ENCODE measurements around the gene GGA2. TPM values are rescaled to one million over a fixed set of nuclear protein-coding genes. Genes with fewer than 3 reads are reported as not detected.
"Not testable (repeated sequence)": the region's sequence is repeated elsewhere in the genome, so short reads cannot be mapped to it uniquely, and the experiment has no call there.

The GGA2 gene
- total RNA-seq, 1 donor from 2014 or later, result 12.4 TPM

DNA sequence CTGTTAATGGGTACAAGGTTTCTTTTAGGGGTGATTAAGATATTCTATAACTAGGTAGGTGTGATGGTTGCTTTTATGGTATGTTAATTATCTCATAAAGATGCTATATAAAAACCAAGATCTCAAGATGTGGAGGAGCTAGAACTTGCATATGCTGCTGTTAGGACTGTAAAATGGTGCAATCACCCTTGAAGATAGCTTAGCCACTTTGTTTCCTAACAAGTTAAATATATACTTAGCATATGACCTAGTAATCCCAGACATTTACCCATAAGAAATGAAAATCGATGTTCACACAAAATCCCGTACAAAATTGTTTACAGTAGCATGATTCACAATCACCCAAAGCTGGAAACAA is 25.1 kb downstream of the GGA2 start:
- Histone ChIP-seq H3K27me3 (ENCODE audit: control insufficient read depth, insufficient read depth, low read length) (no peaks in the 10 kb centered on the region), H3K4me3 (ENCODE audit: low read depth, low read length) (no peak overlapping the region), H3K36me3 (ENCODE audit: control insufficient read depth, insufficient read depth, low read length) (peaks cover 33% of the 10 kb centered on the region)
- TF ChIP-seq, protein P1, sequence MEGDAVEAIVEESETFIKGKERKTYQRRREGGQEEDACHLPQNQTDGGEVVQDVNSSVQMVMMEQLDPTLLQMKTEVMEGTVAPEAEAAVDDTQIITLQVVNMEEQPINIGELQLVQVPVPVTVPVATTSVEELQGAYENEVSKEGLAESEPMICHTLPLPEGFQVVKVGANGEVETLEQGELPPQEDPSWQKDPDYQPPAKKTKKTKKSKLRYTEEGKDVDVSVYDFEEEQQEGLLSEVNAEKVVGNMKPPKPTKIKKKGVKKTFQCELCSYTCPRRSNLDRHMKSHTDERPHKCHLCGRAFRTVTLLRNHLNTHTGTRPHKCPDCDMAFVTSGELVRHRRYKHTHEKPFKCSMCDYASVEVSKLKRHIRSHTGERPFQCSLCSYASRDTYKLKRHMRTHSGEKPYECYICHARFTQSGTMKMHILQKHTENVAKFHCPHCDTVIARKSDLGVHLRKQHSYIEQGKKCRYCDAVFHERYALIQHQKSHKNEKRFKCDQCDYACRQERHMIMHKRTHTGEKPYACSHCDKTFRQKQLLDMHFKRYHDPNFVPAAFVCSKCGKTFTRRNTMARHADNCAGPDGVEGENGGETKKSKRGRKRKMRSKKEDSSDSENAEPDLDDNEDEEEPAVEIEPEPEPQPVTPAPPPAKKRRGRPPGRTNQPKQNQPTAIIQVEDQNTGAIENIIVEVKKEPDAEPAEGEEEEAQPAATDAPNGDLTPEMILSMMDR (IDR thresholded peaks at IDR 0.05; ENCODE audit: insufficient read depth, low read length, severe bottlenecking), result no peak
- no peak for FAIRE-seq
- DNase-seq (ENCODE audit: low read depth), result no peak

DNA sequence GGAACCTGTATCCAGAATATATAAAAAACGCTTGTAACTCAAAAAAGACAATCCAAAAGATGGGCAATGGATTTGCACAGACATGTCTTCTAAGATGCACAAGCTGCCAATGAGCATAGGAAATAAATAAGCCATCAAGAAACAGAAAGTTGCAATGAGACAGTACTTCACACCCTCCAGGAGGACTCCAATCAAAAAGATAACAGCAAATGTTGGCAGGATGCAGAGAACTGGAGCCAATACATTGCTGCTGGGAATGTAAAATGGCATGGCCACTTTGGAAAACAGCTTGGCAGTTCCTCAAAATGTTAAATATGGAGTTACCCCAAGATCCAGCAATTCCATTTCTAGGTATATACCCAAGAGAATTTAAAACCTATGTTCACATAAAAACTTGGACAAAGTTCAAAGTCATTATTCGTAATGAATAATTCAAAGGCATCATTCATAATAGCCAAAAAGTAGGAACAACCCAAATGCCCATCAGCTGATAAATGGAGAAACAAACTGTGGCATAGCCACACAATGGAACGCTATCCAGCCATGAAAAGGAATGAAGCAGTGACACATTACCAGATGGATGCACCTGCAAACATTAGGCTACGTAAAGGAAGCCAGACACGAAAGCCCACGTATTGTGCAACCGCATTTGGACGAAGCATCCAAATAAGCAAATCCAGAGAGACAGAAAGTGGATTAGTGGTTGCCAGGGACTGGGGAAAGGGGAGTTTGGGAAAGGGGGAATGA is 25.6 kb downstream of the GGA2 start:
- DNase-seq (ENCODE audit: low read depth) (no peak), FAIRE-seq (no peak)
- Histone ChIP-seq H3K4me3 (ENCODE audit: low read depth, low read length) (no peak overlapping the region), H3K36me3 (ENCODE audit: control insufficient read depth, insufficient read depth, low read length) (peaks cover 37% of the 10 kb centered on the region), H3K27me3 (ENCODE audit: control insufficient read depth, insufficient read depth, low read length) (no peaks in the 10 kb centered on the region)
- TF ChIP-seq, protein P1 (IDR thresholded peaks at IDR 0.05; ENCODE audit: insufficient read depth, low read length, severe bottlenecking), result no peak

DNA sequence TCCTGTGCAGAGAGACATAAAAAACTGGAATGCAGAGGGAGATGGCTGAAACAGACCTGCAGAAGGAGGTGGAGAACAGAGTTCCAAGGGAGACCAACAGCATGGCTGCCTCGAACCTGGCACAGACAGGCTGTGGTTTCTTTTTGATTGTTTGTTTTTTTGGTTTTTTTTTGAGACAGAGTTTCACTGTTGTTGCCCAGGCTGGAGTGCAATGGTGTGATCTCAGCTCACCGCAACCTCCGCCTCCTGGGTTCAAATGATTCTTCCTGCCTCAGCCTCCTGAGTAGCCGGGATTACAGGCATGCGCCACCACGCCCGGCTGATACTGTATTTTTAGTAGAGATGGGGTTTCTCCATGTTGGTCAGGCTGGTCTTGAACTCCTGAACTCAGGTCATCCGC is 26.8 kb downstream of the GGA2 start:
- H3K27me3 ChIP-seq (ENCODE audit: control insufficient read depth, insufficient read depth, low read length); FAIRE-seq; H3K4me3 ChIP-seq (ENCODE audit: low read depth, low read length); DNase-seq (ENCODE audit: low read depth): not testable (repeated sequence)
- H3K36me3 ChIP-seq (ENCODE audit: control insufficient read depth, insufficient read depth, low read length), result peaks cover 45% of the 10 kb centered on the region

DNA sequence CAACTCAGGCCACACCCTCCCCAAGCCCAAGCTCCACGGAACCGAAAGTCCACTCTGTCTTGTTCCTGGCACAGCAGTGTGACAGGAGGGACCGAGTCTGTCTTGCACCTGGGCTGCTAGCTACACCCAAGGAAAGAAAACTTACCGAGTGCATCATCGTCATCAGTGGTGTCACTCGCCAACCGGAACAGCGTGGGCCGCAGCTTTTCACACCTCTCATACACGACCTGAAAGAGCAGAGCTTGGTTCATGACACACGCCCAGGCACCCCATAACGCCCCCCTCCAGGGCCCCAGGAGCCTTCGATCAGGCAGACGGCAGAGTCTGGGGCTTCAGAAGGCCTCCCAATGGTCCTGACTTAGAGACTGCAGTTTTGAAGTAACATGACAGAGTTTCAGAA is 27.5 kb downstream of the GGA2 start:
- no peak for DNase-seq (ENCODE audit: low read depth)
- H3K27me3 ChIP-seq (ENCODE audit: control insufficient read depth, insufficient read depth, low read length), result no peaks in the 10 kb centered on the region
- H3K36me3 ChIP-seq (ENCODE audit: control insufficient read depth, insufficient read depth, low read length), result peaks cover 44% of the 10 kb centered on the region
- FAIRE-seq, result no peak
- no peak overlapping the region for H3K4me3 ChIP-seq (ENCODE audit: low read depth, low read length)
- TF ChIP-seq, protein P1 (IDR thresholded peaks at IDR 0.05; ENCODE audit: insufficient read depth, low read length, severe bottlenecking), result no peak

DNA sequence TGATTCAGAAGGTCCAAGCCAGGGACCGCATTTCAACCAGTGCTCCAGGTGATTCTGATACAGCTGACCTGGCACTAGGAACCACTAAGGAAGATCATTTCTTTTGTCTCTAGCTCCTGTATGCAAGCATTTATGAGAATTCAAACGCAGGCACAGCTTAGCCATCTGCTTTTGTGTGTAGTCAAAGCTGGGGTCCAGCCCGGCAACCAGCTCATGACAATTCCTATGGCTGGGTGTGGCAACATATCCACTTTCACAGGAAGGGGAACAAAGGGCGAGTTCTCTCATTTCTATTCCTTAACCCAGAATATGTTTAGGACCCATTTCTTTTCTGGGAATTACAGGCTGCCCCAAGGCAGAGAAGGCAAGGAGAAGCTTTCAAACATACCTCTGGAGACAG is 30.0 kb downstream of the GGA2 start:
- no peak for FAIRE-seq
- no peak for DNase-seq (ENCODE audit: low read depth)
- TF ChIP-seq, protein P1 (IDR thresholded peaks at IDR 0.05; ENCODE audit: insufficient read depth, low read length, severe bottlenecking), result no peak
- no peaks in the 10 kb centered on the region for H3K27me3 ChIP-seq (ENCODE audit: control insufficient read depth, insufficient read depth, low read length)
- peaks cover 34% of the 10 kb centered on the region for H3K36me3 ChIP-seq (ENCODE audit: control insufficient read depth, insufficient read depth, low read length)
- no peak overlapping the region for H3K4me3 ChIP-seq (ENCODE audit: low read depth, low read length)

DNA sequence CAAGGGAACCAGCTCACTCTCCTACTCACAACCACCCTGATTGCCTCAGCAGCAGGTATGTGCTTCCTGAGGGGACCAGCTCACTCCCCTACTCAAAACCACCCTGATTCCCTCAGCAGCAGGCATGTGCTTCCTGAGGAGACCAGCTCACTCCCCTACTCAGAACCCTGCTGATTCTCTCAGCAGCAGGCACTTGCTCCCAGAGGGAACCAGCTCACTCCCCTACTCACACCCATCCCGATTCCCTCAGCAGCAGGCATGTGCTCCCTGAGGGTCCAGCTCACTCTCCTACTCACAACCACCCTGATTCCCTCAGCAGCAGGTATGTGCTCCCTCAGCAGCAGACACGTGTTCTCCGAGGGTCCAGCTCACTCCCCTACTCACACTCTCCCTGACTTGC is 31.2 kb downstream of the GGA2 start:
- DNase-seq (ENCODE audit: low read depth) (no peak), FAIRE-seq (no peak)
- Histone ChIP-seq H3K4me3 (ENCODE audit: low read depth, low read length) (no peak overlapping the region), H3K36me3 (ENCODE audit: control insufficient read depth, insufficient read depth, low read length) (peaks cover 34% of the 10 kb centered on the region), H3K27me3 (ENCODE audit: control insufficient read depth, insufficient read depth, low read length) (no peaks in the 10 kb centered on the region)
- TF ChIP-seq, protein P1 (IDR thresholded peaks at IDR 0.05; ENCODE audit: insufficient read depth, low read length, severe bottlenecking), result no peak

Data from bronchial epithelial cell (primary cell).